OCI-LY7 (cell line): ENCODE measurements around the gene ZNF527. TPM values are rescaled to one million over a fixed set of nuclear protein-coding genes. Genes with fewer than 3 reads are reported as not detected.

Source experiments
- BruUV-seq: library from RNA; stranded (reverse); fragments of 400-500 nt; replicated peaks from 2 replicates; lab custom pipeline; 2021; lab: Mats Ljungman, UMichigan
- CTCF ChIA-PET: fragments of 300-600 bp; sonication (Branson Sonifier 250); formaldehyde crosslinking; loops from one replicate; lab custom pipeline; 2022; ENCODE audit warnings: antibody characterized with exemption; ENCODE audit not compliant: unreplicated experiment; lab: Charles Lee
- POLR2A ChIA-PET: fragments of 300-600 bp; sonication (Branson Sonifier 250); formaldehyde crosslinking; loops from one replicate; lab custom pipeline; 2022; ENCODE audit warnings: antibody characterized with exemption; lab: Charles Lee
- DNase-seq: peaks from one replicate; pipeline ENCODE4 v3.0.0-alpha.2; 2015; ENCODE audit warnings: low spot score
- H2AFZ ChIP-seq: fragments of 200-600 bp; sonication (generic), shearing (Covaris generic); 2 replicates; pipeline ENCODE4 v1.6.1; 2014; ENCODE audit warnings: mild to moderate bottlenecking, antibody characterized with exemption, low read length, moderate library complexity
- H3K27ac ChIP-seq: fragments of 200-600 bp; sonication (generic); 2 replicates; pipeline ENCODE4 v1.5.1; 2014; ENCODE audit warnings: mixed run types, low read depth, mild to moderate bottlenecking, moderate library complexity, low read length, inconsistent platforms; ENCODE audit not compliant: poor library complexity, severe bottlenecking
- H3K36me3 ChIP-seq: fragments of 200-600 bp; sonication (generic); 2 replicates; pipeline ENCODE4 v1.6.1; 2014; ENCODE audit warnings: mild to moderate bottlenecking, antibody characterized with exemption, low read length, moderate library complexity, mixed read lengths; ENCODE audit not compliant: insufficient read depth
- H3K4me1 ChIP-seq: fragments of 200-600 bp; sonication (generic); 2 replicates; pipeline ENCODE4 v1.5.1; 2014; ENCODE audit warnings: mild to moderate bottlenecking, low read length; ENCODE audit not compliant: insufficient read depth, poor library complexity, severe bottlenecking
- H3K4me2 ChIP-seq: fragments of 200-600 bp; sonication (generic); 2 replicates; pipeline ENCODE4 v1.6.1; 2014; ENCODE audit warnings: mild to moderate bottlenecking, low read length
- H3K4me3 ChIP-seq: fragments of 200-600 bp; sonication (generic); 2 replicates; pipeline ENCODE4 v1.5.1; 2014; ENCODE audit warnings: mild to moderate bottlenecking, low read depth, low read length; ENCODE audit not compliant: poor library complexity, severe bottlenecking
- H3K79me2 ChIP-seq: fragments of 200-600 bp; sonication (generic); 2 replicates; pipeline ENCODE4 v1.6.1; 2016; ENCODE audit warnings: low read depth, mild to moderate bottlenecking, low read length, moderate library complexity, mixed read lengths; ENCODE audit not compliant: insufficient read depth
- H3K9me2 ChIP-seq: fragments of 200-600 bp; sonication (generic); 2 replicates; pipeline ENCODE4 v1.6.1; 2016; ENCODE audit warnings: mild to moderate bottlenecking, low read length, mixed read lengths; ENCODE audit not compliant: insufficient read depth
- H3K9me3 ChIP-seq: fragments of 200-600 bp; sonication (generic); 2 replicates; pipeline ENCODE4 v1.6.1; 2014; ENCODE audit warnings: mild to moderate bottlenecking, mixed run types, low read length, mixed read lengths
- H4K20me1 ChIP-seq: fragments of 200-600 bp; sonication (generic); 2 replicates; pipeline ENCODE4 v1.6.1; 2014; ENCODE audit warnings: mild to moderate bottlenecking, antibody characterized with exemption, low read length, moderate library complexity, mixed read lengths; ENCODE audit not compliant: insufficient read depth
- EZH2phosphoT487 ChIP-seq: fragments of 200-600 bp; sonication (generic); IDR thresholded peaks from 2 replicates; pipeline ENCODE4 v1.6.1; 2018; ENCODE audit warnings: low read depth, borderline replicate concordance, mild to moderate bottlenecking, mixed run types, antibody characterized with exemption, low read length, moderate library complexity, mixed read lengths
- intact Hi-C: fragments of 100-400 bp; cut with micrococcal nuclease; formaldehyde crosslinking; loops from one replicate; pipeline ENCODE4 v1.10.0; 2022; ENCODE audit not compliant: unreplicated experiment
- total RNA-seq, 2 experiments: library from RNA; depleted of rRNA in 1 of 2; stranded (reverse); fragments of >200 nt in 1 of 2; shearing (Covaris generic) in 1 of 2; gene quantifications; 2 replicates each; pipeline ENCODE4 v1.2.3, GENCODE V29; 2014 to 2022
- TF ChIP-seq, protein P1 (sequence below): fragments of 200-600 bp; sonication (generic); conservative IDR thresholded peaks from 2 replicates; pipeline ENCODE4 v1.5.1; 2014; ENCODE audit warnings: mild to moderate bottlenecking, antibody characterized with exemption, low read length, moderate library complexity, mixed read lengths

Gene ZNF527
- total RNA-seq, 2 experiments from 2014 or later, result 5.4 to 9.2 TPM

DNA sequence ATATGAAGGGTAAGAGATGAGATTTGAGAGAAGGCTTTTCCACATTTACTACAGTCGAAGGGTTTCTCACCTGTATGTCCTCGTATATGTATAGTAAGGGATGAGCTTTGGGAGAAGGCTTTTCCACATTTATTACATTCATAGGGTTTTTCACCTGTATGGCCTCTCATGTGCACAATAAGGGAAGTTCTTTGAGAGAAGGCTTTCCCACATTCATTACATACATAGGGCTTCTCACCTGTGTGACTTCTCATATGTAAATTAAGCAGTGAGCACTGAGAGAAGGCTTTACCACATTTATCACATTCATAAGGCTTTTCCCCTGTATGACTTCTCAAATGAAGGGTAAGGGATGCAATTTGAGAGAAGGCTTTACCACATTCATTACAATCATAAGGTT lies 41.8 kb downstream of the ZNF527 start:
- no peak overlapping the region for H2AFZ ChIP-seq
- H3K4me3 ChIP-seq, result no peak overlapping the region
- DNase-seq, result no peak
- no peak overlapping the region for H3K4me2 ChIP-seq
- peaks cover 33% of the 10 kb centered on the region for H3K36me3 ChIP-seq
- no peak overlapping the region for H3K27ac ChIP-seq
- H3K4me1 ChIP-seq, result no peaks in the 10 kb centered on the region
- no peak for TF ChIP-seq EZH2phosphoT487
- TF ChIP-seq, protein P1, sequence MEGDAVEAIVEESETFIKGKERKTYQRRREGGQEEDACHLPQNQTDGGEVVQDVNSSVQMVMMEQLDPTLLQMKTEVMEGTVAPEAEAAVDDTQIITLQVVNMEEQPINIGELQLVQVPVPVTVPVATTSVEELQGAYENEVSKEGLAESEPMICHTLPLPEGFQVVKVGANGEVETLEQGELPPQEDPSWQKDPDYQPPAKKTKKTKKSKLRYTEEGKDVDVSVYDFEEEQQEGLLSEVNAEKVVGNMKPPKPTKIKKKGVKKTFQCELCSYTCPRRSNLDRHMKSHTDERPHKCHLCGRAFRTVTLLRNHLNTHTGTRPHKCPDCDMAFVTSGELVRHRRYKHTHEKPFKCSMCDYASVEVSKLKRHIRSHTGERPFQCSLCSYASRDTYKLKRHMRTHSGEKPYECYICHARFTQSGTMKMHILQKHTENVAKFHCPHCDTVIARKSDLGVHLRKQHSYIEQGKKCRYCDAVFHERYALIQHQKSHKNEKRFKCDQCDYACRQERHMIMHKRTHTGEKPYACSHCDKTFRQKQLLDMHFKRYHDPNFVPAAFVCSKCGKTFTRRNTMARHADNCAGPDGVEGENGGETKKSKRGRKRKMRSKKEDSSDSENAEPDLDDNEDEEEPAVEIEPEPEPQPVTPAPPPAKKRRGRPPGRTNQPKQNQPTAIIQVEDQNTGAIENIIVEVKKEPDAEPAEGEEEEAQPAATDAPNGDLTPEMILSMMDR, result no peak
- H3K79me2 ChIP-seq, result no peaks in the 10 kb centered on the region
- BruUV-seq, result no TSS peak
- intact Hi-C loops, result no loop called here
- ChIA-PET POLR2A (no interaction called here), CTCF (no interaction called here)
- no peaks in the 10 kb centered on the region for H3K9me2 ChIP-seq
- no peaks in the 10 kb centered on the region for H4K20me1 ChIP-seq
- peaks cover 76% of the 10 kb centered on the region for H3K9me3 ChIP-seq

DNA sequence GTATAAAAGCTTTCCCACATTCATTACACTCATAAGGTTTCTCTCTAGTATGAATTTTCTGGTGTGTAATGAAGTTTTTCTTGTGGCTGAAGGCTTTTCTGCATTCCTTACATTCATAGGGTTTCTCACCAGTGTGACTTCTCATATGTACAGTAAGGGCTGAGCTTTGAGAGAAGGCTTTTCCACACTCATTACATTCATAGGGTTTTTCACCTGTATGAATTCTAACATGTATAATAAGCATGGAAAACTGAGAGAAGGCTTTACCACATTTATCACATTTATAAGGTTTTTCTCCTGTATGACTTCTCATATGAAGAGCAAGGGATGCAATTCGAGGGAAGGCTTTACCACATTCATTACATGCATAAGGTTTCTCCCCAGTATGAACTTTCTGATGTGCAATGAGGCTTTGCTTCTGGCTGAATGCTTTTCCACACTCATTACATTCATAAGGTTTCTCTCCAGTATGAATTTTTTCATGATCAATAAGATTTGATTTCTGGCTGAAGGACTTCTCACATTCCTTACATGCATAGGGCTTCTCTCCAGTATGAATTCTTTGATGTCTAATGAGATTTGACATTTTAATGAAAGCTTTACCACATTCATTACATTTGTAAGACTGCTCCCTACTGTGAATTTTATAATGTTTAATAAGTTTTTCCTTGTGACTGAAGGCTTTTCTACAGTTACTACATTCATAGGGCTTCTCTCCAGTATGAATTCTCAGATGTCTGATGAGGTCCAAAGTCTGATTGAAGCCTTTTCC lies 42.6 kb downstream of the ZNF527 start:
- no peaks in the 10 kb centered on the region for H3K4me1 ChIP-seq
- no peak overlapping the region for H3K27ac ChIP-seq
- no TSS peak for BruUV-seq
- ChIA-PET CTCF (interaction anchor here (0.6 kb wide), 1 partner anchor 59 kb away, joined by 4 read pairs; no protein-coding TSS in a partner anchor), POLR2A (no interaction called here)
- H2AFZ ChIP-seq, result no peak overlapping the region
- peaks cover 75% of the 10 kb centered on the region for H3K9me3 ChIP-seq
- no peaks in the 10 kb centered on the region for H3K79me2 ChIP-seq
- intact Hi-C loops, result no loop called here
- no peaks in the 10 kb centered on the region for H4K20me1 ChIP-seq
- no peak overlapping the region for H3K4me2 ChIP-seq
- no peaks in the 10 kb centered on the region for H3K9me2 ChIP-seq
- no peak overlapping the region for H3K4me3 ChIP-seq
- peaks cover 33% of the 10 kb centered on the region for H3K36me3 ChIP-seq
- DNase-seq, result no peak
- no peak for TF ChIP-seq EZH2phosphoT487
- TF ChIP-seq, protein P1, result no peak

Other genes starting within 250 kb of the ZNF527 start
- gene ZNF585A, start 198.4 kb upstream of the ZNF527 start, total RNA-seq (2014; rRNA removed; shearing (Covaris generic)), result 9.9 and 11.9 TPM in 2 replicates
- 15.9 and 17.1 TPM in 2 replicates for gene ZNF585A, start 198.4 kb upstream of the ZNF527 start, total RNA-seq (2022)
- gene ZNF585B, start 160.6 kb upstream of the ZNF527 start, total RNA-seq (2014; rRNA removed; shearing (Covaris generic)), result 17.4 and 17.8 TPM in 2 replicates
- 20.9 and 22.7 TPM in 2 replicates for gene ZNF585B, start 160.6 kb upstream of the ZNF527 start, total RNA-seq (2022)
- gene ZNF383, start 152.9 kb upstream of the ZNF527 start, total RNA-seq (2014; rRNA removed; shearing (Covaris generic)), result 10.6 and 11.4 TPM in 2 replicates
- gene ZNF383, start 152.9 kb upstream of the ZNF527 start, total RNA-seq (2022), result 16.3 and 17.2 TPM in 2 replicates
- gene ZNF569, start 96.3 kb downstream of the ZNF527 start, total RNA-seq (2014; rRNA removed; shearing (Covaris generic)), result 10.5 and 11.8 TPM in 2 replicates
- gene ZNF569, start 96.3 kb downstream of the ZNF527 start, total RNA-seq (2022), result 10.2 and 12.2 TPM in 2 replicates
- gene ZNF570, start 98.3 kb downstream of the ZNF527 start, total RNA-seq (2014; rRNA removed; shearing (Covaris generic)), result 3.7 and 6.7 TPM in 2 replicates
- 5.1 and 7.3 TPM in 2 replicates for gene ZNF570, start 98.3 kb downstream of the ZNF527 start, total RNA-seq (2022)
- 0.25 and 0.44 TPM in 2 replicates for gene ZNF793, start 135.8 kb downstream of the ZNF527 start, total RNA-seq (2014; rRNA removed; shearing (Covaris generic))
- gene ZNF793, start 135.8 kb downstream of the ZNF527 start, total RNA-seq (2022), result 0.53 and 0.77 TPM in 2 replicates
- gene ZNF571, start 223.7 kb downstream of the ZNF527 start, total RNA-seq (2014; rRNA removed; shearing (Covaris generic)), result 1.3 and 8.0 TPM in 2 replicates
- gene ZNF571, start 223.7 kb downstream of the ZNF527 start, total RNA-seq (2022), result 2.6 and 4.2 TPM in 2 replicates
- gene ZNF540, start 223.8 kb downstream of the ZNF527 start, total RNA-seq (2014; rRNA removed; shearing (Covaris generic)), result 0.44 and 0.59 TPM in 2 replicates
- gene ZNF540, start 223.8 kb downstream of the ZNF527 start, total RNA-seq (2022), result 0.39 and 0.46 TPM in 2 replicates